ENCODE data around the gene IFI27. TPM values are rescaled to one million over a fixed set of nuclear protein-coding genes. Genes with fewer than 3 reads are reported as not detected.

Gene IFI27
- total RNA-seq, 1 experiment from 2014 or later, result 766 TPM

GRCh38 chr14:94098326-94098992 is 12.1 kb upstream of the IFI27 start:
- no peaks in the 10 kb centered on the region for H3K27me3 Mint-ChIP-seq (ENCODE audit: unreplicated experiment)
- H3K27ac Mint-ChIP-seq (ENCODE audit: unreplicated experiment), result no peak overlapping the region
- TF ChIP-seq CTCF (IDR thresholded peaks at IDR 0.05; ENCODE audit: unreplicated experiment), result no peak
- no peak for DNase-seq
- no peaks in the 10 kb centered on the region for H3K4me1 Mint-ChIP-seq (ENCODE audit: low read depth, unreplicated experiment)
- H3K36me3 Mint-ChIP-seq (ENCODE audit: insufficient read depth, unreplicated experiment), result no peaks in the 10 kb centered on the region
- intact Hi-C loops (cut with micrococcal nuclease; ENCODE audit: unreplicated experiment), result no loop called here
- CTCF ChIA-PET, result no interaction called here
- no TSS peak for BruUV-seq (replicated peaks)
- H3K9me3 Mint-ChIP-seq (ENCODE audit: low read depth, unreplicated experiment), result no peaks in the 10 kb centered on the region
- no peak overlapping the region for H3K4me3 Mint-ChIP-seq (ENCODE audit: low read depth, unreplicated experiment)

GRCh38 chr14:94099006-94099405 is 11.5 kb upstream of the IFI27 start:
- Mint-ChIP-seq H3K27ac (ENCODE audit: unreplicated experiment) (no peak overlapping the region), H3K4me3 (ENCODE audit: low read depth, unreplicated experiment) (no peak overlapping the region), H3K27me3 (ENCODE audit: unreplicated experiment) (no peaks in the 10 kb centered on the region), H3K36me3 (ENCODE audit: insufficient read depth, unreplicated experiment) (no peaks in the 10 kb centered on the region), H3K9me3 (ENCODE audit: low read depth, unreplicated experiment) (no peaks in the 10 kb centered on the region), H3K4me1 (ENCODE audit: low read depth, unreplicated experiment) (no peaks in the 10 kb centered on the region)
- TF ChIP-seq CTCF (IDR thresholded peaks at IDR 0.05; ENCODE audit: unreplicated experiment), result no peak
- BruUV-seq (replicated peaks), result no TSS peak
- CTCF ChIA-PET, result interaction anchor here (1.0 kb wide), 1 partner anchor 12 kb away, joined by 4 read pairs; the partner anchor contains the start of gene IFI27
- intact Hi-C loops (cut with micrococcal nuclease; ENCODE audit: unreplicated experiment), result no loop called here
- no peak for DNase-seq

GRCh38 chr14:94100847-94101246 is 9.7 kb upstream of the IFI27 start:
- intact Hi-C loops (cut with micrococcal nuclease; ENCODE audit: unreplicated experiment), result no loop called here
- CTCF ChIA-PET, result no interaction called here
- no peak for TF ChIP-seq CTCF (IDR thresholded peaks at IDR 0.05; ENCODE audit: unreplicated experiment)
- Mint-ChIP-seq H3K4me1 (ENCODE audit: low read depth, unreplicated experiment) (no peaks in the 10 kb centered on the region), H3K9me3 (ENCODE audit: low read depth, unreplicated experiment) (no peaks in the 10 kb centered on the region), H3K27me3 (ENCODE audit: unreplicated experiment) (no peaks in the 10 kb centered on the region), H3K27ac (ENCODE audit: unreplicated experiment) (no peak overlapping the region), H3K36me3 (ENCODE audit: insufficient read depth, unreplicated experiment) (no peaks in the 10 kb centered on the region), H3K4me3 (ENCODE audit: low read depth, unreplicated experiment) (no peak overlapping the region)
- BruUV-seq (replicated peaks), result no TSS peak
- no peak for DNase-seq

GRCh38 chr14:94101748-94102147 is 8.8 kb upstream of the IFI27 start:
- CTCF ChIA-PET, result no interaction called here
- Mint-ChIP-seq H3K9me3 (ENCODE audit: low read depth, unreplicated experiment) (no peaks in the 10 kb centered on the region), H3K36me3 (ENCODE audit: insufficient read depth, unreplicated experiment) (no peaks in the 10 kb centered on the region), H3K27ac (ENCODE audit: unreplicated experiment) (no peak overlapping the region), H3K4me3 (ENCODE audit: low read depth, unreplicated experiment) (no peak overlapping the region), H3K27me3 (ENCODE audit: unreplicated experiment) (no peaks in the 10 kb centered on the region), H3K4me1 (ENCODE audit: low read depth, unreplicated experiment) (no peaks in the 10 kb centered on the region)
- no peak for TF ChIP-seq CTCF (IDR thresholded peaks at IDR 0.05; ENCODE audit: unreplicated experiment)
- intact Hi-C loops (cut with micrococcal nuclease; ENCODE audit: unreplicated experiment), result no loop called here
- no TSS peak for BruUV-seq (replicated peaks)
- no peak for DNase-seq

Measured in Calu3 (cell line).